ENCODE measurements around the gene DMBT1.

DNA sequence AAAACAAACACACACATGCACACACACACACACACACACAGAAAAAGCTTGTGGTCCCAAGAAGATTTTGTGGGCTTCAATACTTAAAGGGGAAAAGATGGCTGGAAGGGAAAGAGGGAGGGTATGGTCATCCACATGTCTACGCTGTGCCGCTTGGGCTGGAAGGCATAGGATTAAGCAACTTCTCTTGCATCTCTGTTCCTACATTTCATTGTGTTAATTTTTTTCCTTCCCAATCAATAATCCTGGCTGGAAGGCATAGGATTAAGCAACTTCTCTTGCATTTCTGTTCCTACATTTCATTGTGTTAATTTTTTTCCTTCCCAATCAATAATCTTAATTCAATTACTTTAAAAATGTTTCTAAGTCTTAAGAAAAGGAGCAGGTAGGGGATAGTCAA is 108.5 kb downstream of the DMBT1 start:
- TF ChIP-seq MTA3 (IDR thresholded peaks at IDR 0.05; ENCODE audit: borderline replicate concordance, low read length) (no peak), KAT2A (conservative IDR thresholded peaks at IDR 0.05; ENCODE audit: control insufficient read depth, low read depth, low read length) (no peak), TARDBP (IDR thresholded peaks at IDR 0.05; ENCODE audit: borderline replicate concordance) (no peak), POLR2AphosphoS5 (IDR thresholded peaks at IDR 0.05; ENCODE audit: low read length) (no peak), YY1 (IDR thresholded peaks at IDR 0.05; ENCODE audit: low read depth, low read length) (no peak), EP300 (IDR thresholded peaks at IDR 0.05; ENCODE audit: borderline replicate concordance in 1 of 2, control insufficient read depth in 1 of 2, low read depth in 2 of 2, low read length in 2 of 2) (no peak), RCOR1 (conservative IDR thresholded peaks at IDR 0.05; ENCODE audit: low read depth, low read length) (no peak)
- TF ChIP-seq, protein P1, sequence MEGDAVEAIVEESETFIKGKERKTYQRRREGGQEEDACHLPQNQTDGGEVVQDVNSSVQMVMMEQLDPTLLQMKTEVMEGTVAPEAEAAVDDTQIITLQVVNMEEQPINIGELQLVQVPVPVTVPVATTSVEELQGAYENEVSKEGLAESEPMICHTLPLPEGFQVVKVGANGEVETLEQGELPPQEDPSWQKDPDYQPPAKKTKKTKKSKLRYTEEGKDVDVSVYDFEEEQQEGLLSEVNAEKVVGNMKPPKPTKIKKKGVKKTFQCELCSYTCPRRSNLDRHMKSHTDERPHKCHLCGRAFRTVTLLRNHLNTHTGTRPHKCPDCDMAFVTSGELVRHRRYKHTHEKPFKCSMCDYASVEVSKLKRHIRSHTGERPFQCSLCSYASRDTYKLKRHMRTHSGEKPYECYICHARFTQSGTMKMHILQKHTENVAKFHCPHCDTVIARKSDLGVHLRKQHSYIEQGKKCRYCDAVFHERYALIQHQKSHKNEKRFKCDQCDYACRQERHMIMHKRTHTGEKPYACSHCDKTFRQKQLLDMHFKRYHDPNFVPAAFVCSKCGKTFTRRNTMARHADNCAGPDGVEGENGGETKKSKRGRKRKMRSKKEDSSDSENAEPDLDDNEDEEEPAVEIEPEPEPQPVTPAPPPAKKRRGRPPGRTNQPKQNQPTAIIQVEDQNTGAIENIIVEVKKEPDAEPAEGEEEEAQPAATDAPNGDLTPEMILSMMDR (IDR thresholded peaks at IDR 0.05 in 2 of 3, conservative IDR thresholded peaks at IDR 0.05 in 1 of 3; ENCODE audit: control insufficient read depth in 2 of 3, extremely low read depth in 1 of 3, insufficient read depth in 1 of 3, low read depth in 3 of 3, low read length in 3 of 3) = no peak

Data from GM12878 (cell line).